ENCODE results near the gene IDH1. TPM values are rescaled to one million over a fixed set of nuclear protein-coding genes. Genes with fewer than 3 reads are reported as not detected.
A peak's percentile ranks its signal among the peaks of the same experiment; 100 is the strongest.

Gene IDH1
- total and polyA plus RNA-seq, 2 of the 13 experiments (the other 11 are each of a cell fraction or from before 2014, with no cell fraction given) = 312 to 1,077 TPM

- TF ChIP-seq TIGD3 (CRISPR knock-in tag; IDR thresholded peaks at IDR 0.05; ENCODE audit: borderline replicate concordance) (no peak), ZFX (CRISPR knock-in tag; IDR thresholded peaks at IDR 0.05; ENCODE audit: low read depth) (peak; percentile 95), NFATC3 (CRISPR knock-in tag; IDR thresholded peaks at IDR 0.05) (peak; percentile 81; the same call in 1 of the 2 replicates), DNMT1 (CRISPR knock-in tag; IDR thresholded peaks at IDR 0.05) (no peak), MLLT10 (CRISPR knock-in tag; IDR thresholded peaks at IDR 0.05) (no peak), IKZF1 (IDR thresholded peaks at IDR 0.05) (no peak), ZNF510 (CRISPR knock-in tag; IDR thresholded peaks at IDR 0.05; ENCODE audit: low read depth) (0 out of 2 replicates have a peak, but pooled peaks have one; percentile 66), HES4 (CRISPR knock-in tag; IDR thresholded peaks at IDR 0.05; ENCODE audit: borderline replicate concordance) (peak; percentile 61), MAZ (IDR thresholded peaks at IDR 0.05; ENCODE audit: borderline replicate concordance, low read depth, low read length) (peak; percentile 71; the same call in 1 of the 2 replicates), MAZ (CRISPR knock-in tag; IDR thresholded peaks at IDR 0.05; ENCODE audit: low read depth) (peak; percentile 96), ZNF790 (CRISPR knock-in tag; IDR thresholded peaks at IDR 0.05; ENCODE audit: borderline replicate concordance) (0 out of 2 replicates have a peak, but pooled peaks have one; percentile 17), SIX1 (CRISPR knock-in tag; IDR thresholded peaks at IDR 0.05; ENCODE audit: borderline replicate concordance) (peak; percentile 37; the same call in 1 of the 2 replicates), HMG20A (CRISPR knock-in tag; IDR thresholded peaks at IDR 0.05; ENCODE audit: borderline replicate concordance) (no peak), ADNP (CRISPR knock-in tag; IDR thresholded peaks at IDR 0.05) (peak; percentile 24; the same call in 1 of the 2 replicates), ZNF263 (CRISPR knock-in tag; IDR thresholded peaks at IDR 0.05) (peak; percentile 61; the same call in 1 of the 2 replicates), ZNF256 (CRISPR knock-in tag; conservative IDR thresholded peaks at IDR 0.05) (0 out of 2 replicates have a peak, but pooled peaks have one; percentile 17), HDAC2 (CRISPR knock-in tag; IDR thresholded peaks at IDR 0.05) (peak; percentile 93), ZNF264 (CRISPR knock-in tag; IDR thresholded peaks at IDR 0.05) (peak; percentile 58), ZNF776 (CRISPR knock-in tag; IDR thresholded peaks at IDR 0.05) (no peak; the same call in 1 of the 2 replicates), PHF21A (CRISPR knock-in tag; IDR thresholded peaks at IDR 0.05) (peak; percentile 100), NR2F6 (IDR thresholded peaks at IDR 0.05) (peak; percentile 88), NR2F6 (CRISPR knock-in tag; IDR thresholded peaks at IDR 0.05) (peak; percentile 97)
- TF ChIP-seq, protein P1, sequence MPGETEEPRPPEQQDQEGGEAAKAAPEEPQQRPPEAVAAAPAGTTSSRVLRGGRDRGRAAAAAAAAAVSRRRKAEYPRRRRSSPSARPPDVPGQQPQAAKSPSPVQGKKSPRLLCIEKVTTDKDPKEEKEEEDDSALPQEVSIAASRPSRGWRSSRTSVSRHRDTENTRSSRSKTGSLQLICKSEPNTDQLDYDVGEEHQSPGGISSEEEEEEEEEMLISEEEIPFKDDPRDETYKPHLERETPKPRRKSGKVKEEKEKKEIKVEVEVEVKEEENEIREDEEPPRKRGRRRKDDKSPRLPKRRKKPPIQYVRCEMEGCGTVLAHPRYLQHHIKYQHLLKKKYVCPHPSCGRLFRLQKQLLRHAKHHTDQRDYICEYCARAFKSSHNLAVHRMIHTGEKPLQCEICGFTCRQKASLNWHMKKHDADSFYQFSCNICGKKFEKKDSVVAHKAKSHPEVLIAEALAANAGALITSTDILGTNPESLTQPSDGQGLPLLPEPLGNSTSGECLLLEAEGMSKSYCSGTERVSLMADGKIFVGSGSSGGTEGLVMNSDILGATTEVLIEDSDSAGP (CRISPR knock-in tag; IDR thresholded peaks at IDR 0.05; ENCODE audit: borderline replicate concordance) = peak; percentile 98
- TF ChIP-seq, protein P2, sequence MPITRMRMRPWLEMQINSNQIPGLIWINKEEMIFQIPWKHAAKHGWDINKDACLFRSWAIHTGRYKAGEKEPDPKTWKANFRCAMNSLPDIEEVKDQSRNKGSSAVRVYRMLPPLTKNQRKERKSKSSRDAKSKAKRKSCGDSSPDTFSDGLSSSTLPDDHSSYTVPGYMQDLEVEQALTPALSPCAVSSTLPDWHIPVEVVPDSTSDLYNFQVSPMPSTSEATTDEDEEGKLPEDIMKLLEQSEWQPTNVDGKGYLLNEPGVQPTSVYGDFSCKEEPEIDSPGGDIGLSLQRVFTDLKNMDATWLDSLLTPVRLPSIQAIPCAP (CRISPR knock-in tag; IDR thresholded peaks at IDR 0.05; ENCODE audit: low read depth) = peak; percentile 51; the same call in 1 of the 2 replicates
These were observed 11.1 kb upstream of the IDH1 start, which contains the start of gene PIKFYVE (continued) for GRCh38 chr2:208265801-208266552.
